MM.1S (cell line): ENCODE measurements around the gene TOMM40L.

Experiments used
- DNase-seq: peaks from one replicate; pipeline ENCODE4 v3.0.0-alpha.2; 2015
- H2AFZ ChIP-seq: fragments of 300-600 bp; sonication (generic); 2 replicates; pipeline ENCODE4 v1.6.0; 2016; ENCODE audit warnings: antibody characterized with exemption, low read length
- H3F3A ChIP-seq: fragments of 300-600 bp; sonication (generic); 2 replicates; pipeline ENCODE4 v1.6.1; 2016; ENCODE audit warnings: mild to moderate bottlenecking, antibody characterized with exemption, low read length, moderate library complexity, mixed read lengths; ENCODE audit not compliant: insufficient read depth
- H3K27ac ChIP-seq: fragments of 300-600 bp; sonication (generic); 2 replicates; pipeline ENCODE4 v1.5.1; 2016; ENCODE audit warnings: mild to moderate bottlenecking, low read length
- H3K27me3 ChIP-seq: fragments of 300-600 bp; sonication (generic); replicated peaks from 2 replicates; pipeline ENCODE4 v1.6.0; 2016; ENCODE audit warnings: low read length; ENCODE audit not compliant: insufficient read depth
- H3K36me3 ChIP-seq: fragments of 300-600 bp; sonication (generic); replicated peaks from 2 replicates; pipeline ENCODE4 v1.6.1; 2016; ENCODE audit warnings: mild to moderate bottlenecking, low read length, mixed read lengths; ENCODE audit not compliant: insufficient read depth
- H3K4me1 ChIP-seq: fragments of 300-600 bp; sonication (generic); 2 replicates; pipeline ENCODE4 v1.6.1; 2016; ENCODE audit warnings: low read length, mixed read lengths
- H3K4me2 ChIP-seq: fragments of 300-600 bp; sonication (generic); 2 replicates; pipeline ENCODE4 v1.6.0; 2016; ENCODE audit warnings: low read depth, low read length
- H3K4me3 ChIP-seq: fragments of 300-600 bp; sonication (generic); 2 replicates; pipeline ENCODE4 v1.5.1; 2016; ENCODE audit warnings: low read length, mixed read lengths
- H3K79me2 ChIP-seq: fragments of 300-600 bp; sonication (generic); 2 replicates; pipeline ENCODE4 v1.6.1; 2016; ENCODE audit warnings: mixed run types, low read length, mixed read lengths
- H3K9ac ChIP-seq: fragments of 300-600 bp; sonication (generic); 2 replicates; pipeline ENCODE4 v1.6.1; 2016; ENCODE audit warnings: low read length, mixed read lengths
- H3K9me2 ChIP-seq: fragments of 300-600 bp; sonication (generic); replicated peaks from 2 replicates; pipeline ENCODE4 v1.6.1; 2016; ENCODE audit warnings: mild to moderate bottlenecking, low read length, mixed read lengths; ENCODE audit not compliant: insufficient read depth
- H3K9me3 ChIP-seq: fragments of 300-600 bp; sonication (generic); replicated peaks from 2 replicates; pipeline ENCODE4 v1.6.1; 2016; ENCODE audit warnings: mild to moderate bottlenecking, low read length, mixed read lengths; ENCODE audit not compliant: insufficient read depth
- H4K20me1 ChIP-seq: fragments of 300-600 bp; sonication (generic); 2 replicates; pipeline ENCODE4 v1.6.1; 2016; ENCODE audit warnings: mild to moderate bottlenecking, low read length, moderate library complexity, mixed read lengths; ENCODE audit not compliant: insufficient read depth
- CTCF ChIP-seq: fragments of 300-600 bp; sonication (generic); IDR thresholded peaks from 2 replicates; pipeline ENCODE4 v1.5.1; 2016; ENCODE audit warnings: antibody characterized with exemption, low read length, mixed read lengths
- EZH2 ChIP-seq: fragments of 300-600 bp; sonication (generic); optimal IDR thresholded peaks from 2 replicates; pipeline ENCODE3; 2017; ENCODE audit warnings: low read depth, mild to moderate bottlenecking, antibody characterized with exemption, low read length, mixed read lengths
- EZH2phosphoT487 ChIP-seq: fragments of 300-600 bp; sonication (generic); IDR thresholded peaks from 2 replicates; pipeline ENCODE4 v1.6.1; 2018; ENCODE audit warnings: antibody characterized with exemption, low read length

The TOMM40L gene

GRCh38 chr1:161266202-161266601, 40.3 kb downstream of the TOMM40L start:
- Histone ChIP-seq H3K27me3 (no peaks in the 10 kb centered on the region), H3K9me3 (no peaks in the 10 kb centered on the region), H3K36me3 (no peaks in the 10 kb centered on the region), H3K9me2 (no peaks in the 10 kb centered on the region), H3K4me2 (no peak overlapping the region), H3F3A (no peaks in the 10 kb centered on the region), H3K9ac (no peak overlapping the region), H2AFZ (no peak overlapping the region), H4K20me1 (no peaks in the 10 kb centered on the region), H3K4me1 (peaks cover 15% of the 10 kb centered on the region), H3K4me3 (no peak overlapping the region), H3K79me2 (no peaks in the 10 kb centered on the region), H3K27ac (no peak overlapping the region)
- no peak for TF ChIP-seq EZH2
- TF ChIP-seq EZH2phosphoT487 = no peak
- no peak for TF ChIP-seq CTCF
- no peak for DNase-seq

- H3K4me2 ChIP-seq = no peak overlapping the region
- no peak for DNase-seq
- no peaks in the 10 kb centered on the region for H3K27me3 ChIP-seq
Observed at GRCh38 chr1:161266836-161267235, 41.0 kb downstream of the TOMM40L start.

GRCh38 chr1:161267321-161267720, 41.5 kb downstream of the TOMM40L start:
- H3F3A ChIP-seq = no peaks in the 10 kb centered on the region
- no peak overlapping the region for H2AFZ ChIP-seq
- peaks cover 13% of the 10 kb centered on the region for H3K4me1 ChIP-seq
- no peak for DNase-seq
- H4K20me1 ChIP-seq = no peaks in the 10 kb centered on the region
- H3K9me2 ChIP-seq = no peaks in the 10 kb centered on the region
- H3K79me2 ChIP-seq = no peaks in the 10 kb centered on the region
- no peaks in the 10 kb centered on the region for H3K36me3 ChIP-seq
- no peaks in the 10 kb centered on the region for H3K27me3 ChIP-seq
- no peak overlapping the region for H3K27ac ChIP-seq
- no peak overlapping the region for H3K4me2 ChIP-seq
- H3K9me3 ChIP-seq = no peaks in the 10 kb centered on the region
- H3K4me3 ChIP-seq = no peak overlapping the region
- TF ChIP-seq EZH2 (no peak), CTCF (no peak), EZH2phosphoT487 (no peak)
- H3K9ac ChIP-seq = no peak overlapping the region

More at GRCh38 chr1:161266836-161267235, 41.0 kb downstream of the TOMM40L start:
- Histone ChIP-seq H3K9me3 (no peaks in the 10 kb centered on the region), H4K20me1 (no peaks in the 10 kb centered on the region), H3K9ac (no peak overlapping the region), H2AFZ (no peak overlapping the region), H3F3A (no peaks in the 10 kb centered on the region), H3K27ac (no peak overlapping the region), H3K79me2 (no peaks in the 10 kb centered on the region), H3K4me1 (peaks cover 13% of the 10 kb centered on the region), H3K9me2 (no peaks in the 10 kb centered on the region), H3K4me3 (no peak overlapping the region), H3K36me3 (no peaks in the 10 kb centered on the region)
- TF ChIP-seq CTCF = no peak
- no peak for TF ChIP-seq EZH2phosphoT487
- no peak for TF ChIP-seq EZH2
